ENCODE measurements around the gene GALNT7. TPM values are rescaled to one million over a fixed set of nuclear protein-coding genes. Genes with fewer than 3 reads are reported as not detected.

The GALNT7 gene
- total and polyA plus RNA-seq, 9 donors: 9.0 to 23.7 (median 17.6) TPM

DNA sequence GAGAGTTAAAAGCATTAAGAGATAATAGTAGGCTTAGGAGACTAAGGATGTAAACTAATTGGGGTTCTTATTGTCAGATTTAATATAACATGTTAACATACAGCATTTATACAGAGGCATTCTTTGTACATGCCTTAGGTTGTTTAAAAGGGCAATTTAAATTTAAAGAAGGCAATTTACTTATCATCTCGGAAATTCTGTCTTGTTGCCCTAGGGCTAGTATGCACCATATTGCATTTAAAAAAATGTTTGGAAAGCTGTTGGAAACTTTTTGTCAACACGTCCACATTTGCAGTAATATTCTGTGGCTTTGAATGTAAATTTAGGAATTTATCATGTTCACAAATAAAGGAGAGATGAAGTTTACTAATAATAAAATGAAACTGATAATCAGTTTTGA is 25.5 kb downstream of the GALNT7 start:
- WGBS, 3 donors: 81 to 93% (median 87%) methylated on average over 2 of the region's 2 CpGs

DNA sequence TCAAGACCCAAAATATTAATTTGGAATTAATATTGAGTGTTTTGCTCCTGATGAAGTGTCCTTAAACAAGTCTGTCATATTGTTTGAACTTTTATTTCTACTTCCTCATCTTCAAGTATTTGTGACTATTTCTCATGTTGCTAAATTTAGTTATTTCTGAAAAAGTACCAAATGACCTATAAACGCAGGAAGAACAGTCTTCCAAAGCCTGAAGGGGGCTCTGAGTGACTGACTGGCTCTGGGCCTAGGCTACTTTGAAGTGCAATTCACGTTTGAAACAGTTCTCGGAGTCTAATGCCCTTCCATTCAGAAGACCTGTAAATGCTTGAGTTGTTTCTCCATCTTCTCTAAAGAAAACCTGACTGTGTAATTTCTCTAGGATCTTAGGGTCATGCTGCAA is 26.5 kb downstream of the GALNT7 start:
- H3K36me3 ChIP-seq: no peaks in the 10 kb centered on the region
- TF ChIP-seq, protein P1, sequence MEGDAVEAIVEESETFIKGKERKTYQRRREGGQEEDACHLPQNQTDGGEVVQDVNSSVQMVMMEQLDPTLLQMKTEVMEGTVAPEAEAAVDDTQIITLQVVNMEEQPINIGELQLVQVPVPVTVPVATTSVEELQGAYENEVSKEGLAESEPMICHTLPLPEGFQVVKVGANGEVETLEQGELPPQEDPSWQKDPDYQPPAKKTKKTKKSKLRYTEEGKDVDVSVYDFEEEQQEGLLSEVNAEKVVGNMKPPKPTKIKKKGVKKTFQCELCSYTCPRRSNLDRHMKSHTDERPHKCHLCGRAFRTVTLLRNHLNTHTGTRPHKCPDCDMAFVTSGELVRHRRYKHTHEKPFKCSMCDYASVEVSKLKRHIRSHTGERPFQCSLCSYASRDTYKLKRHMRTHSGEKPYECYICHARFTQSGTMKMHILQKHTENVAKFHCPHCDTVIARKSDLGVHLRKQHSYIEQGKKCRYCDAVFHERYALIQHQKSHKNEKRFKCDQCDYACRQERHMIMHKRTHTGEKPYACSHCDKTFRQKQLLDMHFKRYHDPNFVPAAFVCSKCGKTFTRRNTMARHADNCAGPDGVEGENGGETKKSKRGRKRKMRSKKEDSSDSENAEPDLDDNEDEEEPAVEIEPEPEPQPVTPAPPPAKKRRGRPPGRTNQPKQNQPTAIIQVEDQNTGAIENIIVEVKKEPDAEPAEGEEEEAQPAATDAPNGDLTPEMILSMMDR (IDR thresholded peaks at IDR 0.05): no peak
- TF ChIP-seq EP300 (IDR thresholded peaks at IDR 0.05) (no peak), POLR2A (IDR thresholded peaks at IDR 0.05) (no peak)
- DNase-seq: no peak
- H3K27me3 ChIP-seq: no peaks in the 10 kb centered on the region
- no peak overlapping the region for H3K4me3 ChIP-seq
- H3K9me3 ChIP-seq: no peaks in the 10 kb centered on the region
- no peak overlapping the region for H3K27ac ChIP-seq
- H3K4me1 ChIP-seq (ENCODE audit: insufficient read depth): peaks cover 1% of the 10 kb centered on the region
- WGBS, 3 donors: 59 to 70% (median 68%) methylated on average over 3 of the region's 3 CpGs
- intact Hi-C loops (cut with DNase I): no loop called here

More for the DNA sequence above, 25.5 kb downstream of the GALNT7 start:
- no peak for DNase-seq
- no peak overlapping the region for H3K27ac ChIP-seq
- H3K36me3 ChIP-seq: no peaks in the 10 kb centered on the region
- H3K9me3 ChIP-seq: no peaks in the 10 kb centered on the region
- H3K4me1 ChIP-seq (ENCODE audit: insufficient read depth): peaks cover 1% of the 10 kb centered on the region
- no peaks in the 10 kb centered on the region for H3K27me3 ChIP-seq
- H3K4me3 ChIP-seq: no peak overlapping the region
- intact Hi-C loops (cut with DNase I): no loop called here
- TF ChIP-seq, protein P1 (IDR thresholded peaks at IDR 0.05): no peak
- no peak for TF ChIP-seq POLR2A (IDR thresholded peaks at IDR 0.05)
- TF ChIP-seq EP300 (IDR thresholded peaks at IDR 0.05): no peak

DNA sequence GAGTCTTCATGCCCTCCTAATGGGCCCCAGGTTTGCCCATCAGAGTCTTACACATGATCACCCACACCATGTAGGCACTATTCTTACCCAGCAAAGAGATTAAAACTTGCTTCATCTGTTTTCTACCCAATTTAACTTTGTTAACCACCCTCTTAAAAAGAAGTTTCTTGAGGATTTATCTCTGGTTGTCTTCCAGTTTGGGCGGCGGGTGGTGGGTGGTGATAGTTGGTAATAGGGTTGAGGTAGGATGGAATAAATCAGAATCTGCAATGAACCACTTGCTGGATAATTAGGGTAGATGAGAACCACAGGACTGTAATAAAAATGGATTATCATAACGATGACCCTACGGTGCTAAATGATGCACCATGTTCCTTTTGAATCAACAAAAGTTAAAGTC is 30.9 kb downstream of the GALNT7 start:
- no peak for TF ChIP-seq POLR2A (IDR thresholded peaks at IDR 0.05)
- TF ChIP-seq EP300 (IDR thresholded peaks at IDR 0.05): no peak
- TF ChIP-seq, protein P1 (IDR thresholded peaks at IDR 0.05): no peak
- intact Hi-C loops (cut with DNase I): no loop called here
- H3K4me3 ChIP-seq: no peak overlapping the region
- no peak for DNase-seq
- H3K27me3 ChIP-seq: no peaks in the 10 kb centered on the region
- 95 to 99% (median 96%) methylated on average over 4 of the region's 4 CpGs for WGBS, 3 donors
- H3K9me3 ChIP-seq: no peaks in the 10 kb centered on the region
- H3K4me1 ChIP-seq (ENCODE audit: insufficient read depth): no peaks in the 10 kb centered on the region
- no peaks in the 10 kb centered on the region for H3K36me3 ChIP-seq
- H3K27ac ChIP-seq: no peak overlapping the region

DNA sequence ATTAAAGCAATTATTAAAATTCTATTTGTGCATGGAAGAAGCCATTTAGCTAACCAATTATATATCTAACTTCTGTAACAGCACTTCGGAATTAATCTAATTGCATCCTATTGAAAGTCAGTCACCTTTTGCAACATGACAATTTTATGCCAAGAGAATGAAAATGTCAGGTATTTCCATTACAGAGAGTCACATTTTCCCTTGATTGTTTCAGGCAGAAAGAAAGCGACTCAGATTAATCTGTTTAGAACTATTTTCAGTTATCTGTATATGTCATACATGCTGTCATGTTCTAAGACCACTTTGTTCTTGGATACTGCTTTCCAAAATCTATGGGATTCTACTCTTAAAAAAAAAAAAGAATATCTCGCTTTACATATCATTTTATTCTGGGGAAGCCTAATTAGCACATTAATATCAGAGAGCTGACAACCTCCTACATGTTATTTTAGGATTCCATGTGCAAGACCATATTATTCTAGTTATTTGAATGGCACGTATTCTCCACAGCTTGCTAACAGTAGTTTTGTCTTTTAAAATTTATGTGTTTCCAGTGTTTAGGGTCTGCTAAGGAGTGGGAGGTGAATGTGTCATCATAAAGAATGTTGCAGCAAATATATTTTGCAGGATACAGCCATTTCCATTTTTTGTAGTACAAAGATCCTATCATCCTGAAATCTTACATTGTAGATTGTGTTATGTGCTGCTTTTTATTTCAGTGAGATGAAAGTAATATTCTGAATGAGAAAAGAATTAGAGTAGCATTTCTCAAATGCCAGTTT is 31.7 kb downstream of the GALNT7 start:
- TF ChIP-seq, protein P1 (IDR thresholded peaks at IDR 0.05): no peak
- TF ChIP-seq POLR2A (IDR thresholded peaks at IDR 0.05) (no peak), EP300 (IDR thresholded peaks at IDR 0.05) (no peak)
- Histone ChIP-seq H3K4me1 (ENCODE audit: insufficient read depth) (no peaks in the 10 kb centered on the region), H3K9me3 (no peaks in the 10 kb centered on the region), H3K27me3 (no peaks in the 10 kb centered on the region), H3K4me3 (no peak overlapping the region), H3K36me3 (no peaks in the 10 kb centered on the region), H3K27ac (no peak overlapping the region)
- DNase-seq: no peak
- intact Hi-C loops (cut with DNase I): no loop called here
- 75 to 85% (median 82%) methylated on average over 4 of the region's 4 CpGs for WGBS, 3 donors

Measured in ovary (tissue), 9 donors.